H1 (cell line): ENCODE results near the gene FLCN. TPM values are rescaled to one million over a fixed set of nuclear protein-coding genes. Genes with fewer than 3 reads are reported as not detected.

Experiments
- BRCA1 ChIP-seq: IDR thresholded peaks from 2 replicates; pipeline ENCODE4 v1.6.1; 2012; ENCODE audit warnings: low read depth, low read length, improper control_type of control experiment
- GABPA ChIP-seq: IDR thresholded peaks from 2 replicates; pipeline ENCODE4 v1.6.1; 2011; ENCODE audit warnings: mild to moderate bottlenecking, low read length, moderate library complexity, borderline replicate concordance; ENCODE audit not compliant: insufficient read depth
- TBP ChIP-seq: IDR thresholded peaks from 2 replicates; pipeline ENCODE4 v1.6.1; 2011; ENCODE audit warnings: low read depth, low read length, improper control_type of control experiment
- polyA plus RNA-seq, 7 experiments: library from polyadenylated mRNA; depleted of rRNA in 3 of 7; stranded (reverse) in 5 of 7; unstranded in 2 of 7; fragments of >200 nt in 5 of 7; fragments of 200-250 nt in 2 of 7; gene quantifications; 1 replicate in 5 of 7; 2 replicates in 1 of 7; 4 replicates in 1 of 7; pipeline versions ENCODE4 v1.2.1 to v1.2.3, GENCODE V29; 2011 to 2013; ENCODE audit warnings: missing spikeins in 2 of 7, mixed read lengths in 2 of 7
- total RNA-seq: library from RNA; stranded (reverse); fragmentation: NEBNext Ultra II Directional; extraction: Animal tissue kit (Norgen Biotek cat#: 25700); gene quantifications from 2 replicates; pipeline ENCODE4 v1.2.1, GENCODE V29; 2021

The FLCN gene
- total and polyA plus RNA-seq, 2 of the 8 experiments (the other 6 are each of a cell fraction or from before 2014, with no cell fraction given), result 15.6 to 34.6 TPM

DNA sequence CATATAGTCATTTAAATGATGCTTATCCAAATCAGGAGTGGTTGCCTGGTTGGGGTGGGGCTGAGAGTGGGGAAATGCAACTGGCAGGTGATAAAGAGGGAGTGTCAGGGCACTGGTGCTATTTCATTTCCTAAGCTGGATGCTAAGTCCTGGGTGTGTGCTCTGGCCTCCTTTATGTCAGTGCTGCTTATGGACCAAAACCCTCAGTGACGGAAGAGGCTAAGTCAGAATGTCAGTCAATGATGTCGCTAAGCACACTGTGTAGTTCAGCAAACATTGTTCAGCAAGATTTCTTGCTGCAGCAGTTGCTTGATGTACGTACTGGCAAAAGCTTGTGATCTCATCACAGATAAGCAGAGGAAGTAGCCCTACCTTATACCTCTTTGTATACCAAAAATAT lies 16.4 kb upstream of the FLCN start (continued):
- TF ChIP-seq BRCA1 (no peak), TBP (no peak), GABPA (no peak)
